Limb (tissue), 2 donors: Measurements from ENCODE around the gene SLC35F4.
"Not testable (repeated sequence)": the region's sequence is repeated elsewhere in the genome, so short reads cannot be mapped to it uniquely, and the experiment has no call there.

Experiments
- DNase-seq, 2 donors: peaks; one replicate each; pipeline ENCODE4 v3.0.0-alpha.2; 2016; ENCODE audit errors: extremely low spot score in 2 of 2

SLC35F4 gene

DNA sequence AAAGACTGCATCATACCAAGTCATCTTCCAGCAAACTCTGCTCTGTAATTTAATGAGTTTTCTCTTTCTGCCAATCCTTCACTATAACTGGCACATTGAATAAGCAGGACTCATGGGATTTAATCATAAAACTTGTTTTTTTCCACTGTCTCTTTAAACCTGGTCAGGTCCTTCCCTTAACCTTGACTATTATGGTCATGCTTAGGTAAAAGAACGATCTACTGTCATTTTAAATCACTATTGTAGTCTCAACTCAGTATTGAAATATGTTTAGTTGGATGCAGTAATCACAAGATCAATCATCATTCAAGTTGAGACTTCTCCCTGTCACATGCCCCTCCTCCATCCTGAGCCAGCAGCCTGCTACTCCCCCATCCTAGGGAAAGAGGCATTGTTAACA, 56.1 kb downstream of the SLC35F4 start:
- no peak for DNase-seq

DNA sequence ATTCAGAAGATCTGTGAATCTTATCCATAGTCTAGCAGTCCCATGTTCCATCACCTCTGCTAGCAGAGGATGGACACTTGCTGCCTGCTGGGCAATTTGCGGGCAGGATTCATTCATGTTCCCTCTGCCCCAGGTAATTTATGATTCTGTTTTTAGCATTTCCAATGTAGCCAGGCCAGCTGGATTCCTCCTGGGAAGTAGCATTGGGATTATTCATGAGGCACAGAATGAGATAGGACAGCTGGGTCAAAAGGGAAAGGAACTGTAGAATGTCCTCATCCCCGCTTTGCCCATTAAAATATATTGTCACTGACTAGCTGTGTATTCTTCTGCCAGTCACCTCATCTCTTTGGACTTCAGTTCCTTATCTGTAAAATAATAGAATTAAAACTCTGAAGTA, 68.7 kb downstream of the SLC35F4 start:
- DNase-seq = no peak

DNA sequence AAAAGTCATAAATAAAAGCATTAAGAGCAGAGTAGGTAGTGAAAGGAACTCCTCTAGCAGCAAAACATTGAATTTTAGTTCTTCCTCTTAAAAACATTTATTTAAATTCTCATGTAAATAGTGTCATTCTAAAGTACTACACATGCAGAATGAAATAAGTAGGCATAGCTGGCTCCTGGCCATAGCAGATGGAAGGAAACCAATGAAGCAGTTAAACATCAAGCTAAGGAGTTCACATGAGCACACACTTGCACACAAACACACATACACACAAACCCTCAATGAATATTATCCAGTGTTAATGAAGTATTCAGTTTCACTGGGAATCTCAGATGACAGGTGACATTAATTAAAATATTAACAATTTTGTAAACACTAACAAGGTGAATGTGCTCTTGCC, 69.3 kb downstream of the SLC35F4 start:
- no peak for DNase-seq

DNA sequence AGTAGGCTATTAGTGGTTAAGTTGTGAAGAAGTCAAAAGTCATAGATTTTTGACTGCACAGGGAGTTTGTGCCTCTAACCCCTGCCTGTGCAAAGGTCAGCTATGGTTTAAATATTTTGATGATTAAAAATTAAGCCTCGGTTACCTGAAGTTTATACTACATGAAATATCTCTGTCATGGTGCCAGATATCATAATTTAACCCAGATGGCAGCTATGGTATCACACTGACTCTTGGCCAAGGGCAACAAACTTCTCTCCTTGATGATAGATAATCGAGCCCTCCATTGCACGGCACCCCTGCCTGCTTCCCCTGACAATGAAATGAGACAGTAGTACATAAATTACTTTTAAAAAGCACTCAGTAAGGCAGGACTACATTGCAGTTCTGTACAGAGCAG, 80.8 kb downstream of the SLC35F4 start:
- no peak for DNase-seq

DNA sequence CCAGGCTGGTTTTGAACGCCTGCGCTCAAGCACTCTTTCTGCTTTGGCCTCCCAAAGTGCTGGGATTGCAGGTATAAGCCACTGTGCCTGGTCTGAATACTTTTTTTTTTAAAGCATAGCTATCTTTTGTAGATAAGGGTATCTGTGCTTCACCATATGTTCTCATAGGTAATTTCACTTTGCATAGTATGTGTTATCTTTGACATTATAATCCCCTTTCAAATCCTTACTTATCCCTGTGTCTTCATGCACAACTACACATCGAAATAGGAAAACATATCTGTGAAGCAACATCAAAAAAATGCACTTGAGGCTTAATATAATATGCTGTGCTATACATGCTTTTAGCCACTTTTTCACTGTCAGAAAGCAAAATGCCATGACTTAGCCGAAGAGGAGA, 94.1 kb downstream of the SLC35F4 start:
- DNase-seq = no peak

DNA sequence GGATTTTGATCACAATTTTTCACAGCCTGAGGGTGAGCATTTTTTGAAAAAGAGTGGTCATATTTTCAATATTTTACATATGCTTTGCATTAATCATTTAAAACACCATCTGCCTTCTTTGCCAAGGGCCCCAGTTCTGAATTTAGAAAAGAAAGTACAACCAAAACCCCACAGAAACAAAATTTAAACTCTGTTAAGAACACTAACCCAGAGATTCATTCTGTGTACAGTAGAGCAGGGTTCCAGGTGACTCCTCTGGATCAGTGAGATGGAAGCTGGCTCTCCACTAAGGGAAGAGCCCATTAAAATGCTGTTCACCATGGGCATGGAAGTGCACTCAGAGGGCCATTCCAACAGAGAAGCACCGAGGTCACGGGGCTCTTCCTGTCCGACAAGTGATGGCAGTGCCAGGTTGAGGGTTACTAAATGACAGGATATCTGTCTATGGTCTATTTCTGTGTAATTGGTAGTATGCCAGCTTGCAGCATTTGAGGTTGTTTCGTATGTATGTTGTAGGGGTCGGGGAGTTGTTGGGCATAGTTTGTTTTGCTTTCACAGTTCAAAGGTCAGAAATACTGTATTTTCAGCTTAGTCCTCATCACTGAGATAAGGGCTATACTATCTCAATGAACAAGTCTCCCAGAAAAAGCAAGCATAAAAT, 95.9 kb downstream of the SLC35F4 start:
- DNase-seq = no peak

DNA sequence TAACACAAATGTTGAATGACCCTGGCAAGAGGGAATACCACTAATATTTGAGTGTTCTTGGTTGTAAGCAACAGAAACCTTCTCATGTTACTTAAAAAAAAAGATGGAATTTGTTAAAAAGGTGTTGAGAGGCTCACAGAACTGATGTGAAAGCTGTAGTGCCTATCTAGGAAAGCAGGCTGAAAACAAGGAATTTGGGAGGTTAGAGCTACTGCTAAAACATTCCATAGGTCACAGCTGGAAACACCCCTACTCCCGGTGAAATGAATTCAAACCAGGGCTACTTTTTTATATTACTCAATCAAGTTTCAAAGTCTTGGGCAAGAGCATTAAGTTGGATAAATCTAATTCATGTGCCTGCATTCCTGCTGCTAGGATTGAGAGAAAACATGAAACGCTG, 104.1 kb downstream of the SLC35F4 start:
- no peak for DNase-seq

DNA sequence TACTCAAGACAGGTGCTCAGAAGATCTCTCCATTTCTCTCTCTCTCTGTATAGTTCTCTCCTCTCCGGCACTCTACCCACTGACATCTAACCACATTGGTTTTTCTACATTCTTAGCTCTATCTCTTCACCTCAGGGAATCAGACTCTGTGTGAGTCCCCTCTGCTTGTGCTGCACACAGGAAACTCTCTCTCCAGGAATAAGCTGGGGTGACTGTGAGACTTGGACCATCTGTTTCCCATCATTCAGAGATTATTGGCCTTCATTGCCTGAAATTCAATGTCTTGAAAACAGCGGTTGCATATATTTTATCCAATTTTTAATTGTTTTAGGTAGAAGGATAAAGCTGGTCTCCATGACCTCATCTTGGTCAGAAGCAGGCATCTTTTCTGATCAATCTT, 105.0 kb downstream of the SLC35F4 start:
- DNase-seq = no peak

DNA sequence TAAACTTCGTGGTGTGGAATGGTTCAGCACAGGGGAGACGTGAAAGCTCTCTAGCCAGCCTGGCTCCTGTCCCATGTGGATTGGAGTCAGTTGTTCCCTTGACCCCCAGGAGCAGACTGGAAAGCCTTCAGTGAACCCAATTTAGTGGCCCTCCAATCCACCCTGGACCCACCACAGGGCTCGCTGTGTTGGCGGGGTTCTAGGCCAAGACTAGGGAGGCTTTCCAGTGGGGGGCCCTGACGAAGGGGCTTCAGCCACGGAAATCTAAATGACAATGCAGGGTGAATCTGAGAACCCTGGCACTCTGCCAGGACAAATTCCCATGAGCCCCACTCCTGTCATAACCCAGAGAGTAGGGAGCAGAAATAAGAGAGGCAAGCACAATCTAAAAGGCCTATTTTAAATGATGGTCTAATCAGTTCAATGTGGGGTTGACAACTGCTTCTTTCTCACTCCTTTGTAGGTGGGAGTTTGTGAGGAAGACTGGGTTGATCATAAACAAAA, 110.8 kb downstream of the SLC35F4 start:
- peak in 1 of 2 donors; percentile 47 for DNase-seq

DNA sequence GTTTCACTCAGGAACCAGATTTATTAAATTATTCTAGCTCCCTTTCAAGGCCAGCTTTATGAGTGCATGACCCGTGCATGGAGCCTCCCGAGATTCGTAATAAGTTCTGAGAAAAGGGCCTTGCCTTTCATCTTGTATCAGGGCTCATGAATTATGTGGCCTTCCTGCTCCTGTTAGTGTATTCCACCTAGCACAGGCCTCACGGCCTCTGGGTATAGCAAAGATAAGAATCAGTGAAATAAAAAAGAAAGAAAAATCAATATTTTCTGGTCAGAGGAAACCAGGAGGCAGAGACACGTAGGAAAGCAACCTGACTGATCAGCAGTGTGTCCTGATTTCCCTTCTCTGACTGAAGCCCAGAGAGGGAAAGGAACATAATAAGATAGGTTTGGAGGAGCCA, 111.4 kb downstream of the SLC35F4 start:
- no peak for DNase-seq

DNA sequence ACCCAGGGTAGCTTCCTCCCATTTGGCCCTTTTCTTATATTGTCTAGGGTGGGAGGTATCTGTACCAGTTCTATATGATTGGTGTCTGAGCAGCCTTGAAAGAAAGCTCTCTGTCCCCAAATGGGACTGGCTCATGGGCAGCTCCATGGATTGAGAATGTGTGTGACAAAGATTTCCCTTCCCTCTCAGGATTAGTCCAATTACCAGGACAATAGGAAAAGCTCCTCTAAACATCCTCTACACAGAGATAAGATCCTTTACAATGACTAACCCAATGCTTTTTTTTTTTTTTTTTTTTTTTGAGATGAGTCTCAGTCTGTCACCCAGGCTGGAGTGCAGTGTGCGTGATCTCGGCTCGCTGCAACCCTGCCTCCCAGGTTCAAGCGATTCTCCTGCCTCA, 112.1 kb downstream of the SLC35F4 start:
- no peak for DNase-seq

DNA sequence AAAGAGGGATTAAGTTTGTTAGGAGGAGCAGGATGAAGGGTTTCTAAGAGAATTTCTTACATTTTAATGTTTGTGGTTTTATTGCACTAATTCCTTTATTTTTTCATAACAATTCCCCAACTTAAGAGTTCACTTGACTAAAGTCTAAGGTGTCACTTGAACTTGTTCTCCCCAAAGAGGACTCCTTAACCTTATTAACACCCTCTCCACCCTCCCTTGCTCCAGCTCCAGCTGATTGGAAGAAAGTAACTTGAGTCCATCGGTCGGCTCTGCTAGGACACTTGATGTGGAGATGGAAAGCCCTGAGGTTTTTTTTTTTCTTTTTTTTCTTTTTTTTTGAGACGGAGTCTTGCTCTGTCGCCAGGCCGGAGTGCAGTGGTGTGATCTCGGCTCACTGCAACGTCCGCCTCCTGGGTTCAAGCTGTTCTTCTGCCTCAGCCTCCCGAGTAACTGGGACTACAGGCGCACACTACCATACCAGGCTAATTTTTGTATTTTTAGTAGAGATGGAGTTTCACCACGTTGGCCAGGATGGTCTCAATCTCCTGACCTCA, 113.7 kb downstream of the SLC35F4 start:
- DNase-seq = not testable (repeated sequence)

DNA sequence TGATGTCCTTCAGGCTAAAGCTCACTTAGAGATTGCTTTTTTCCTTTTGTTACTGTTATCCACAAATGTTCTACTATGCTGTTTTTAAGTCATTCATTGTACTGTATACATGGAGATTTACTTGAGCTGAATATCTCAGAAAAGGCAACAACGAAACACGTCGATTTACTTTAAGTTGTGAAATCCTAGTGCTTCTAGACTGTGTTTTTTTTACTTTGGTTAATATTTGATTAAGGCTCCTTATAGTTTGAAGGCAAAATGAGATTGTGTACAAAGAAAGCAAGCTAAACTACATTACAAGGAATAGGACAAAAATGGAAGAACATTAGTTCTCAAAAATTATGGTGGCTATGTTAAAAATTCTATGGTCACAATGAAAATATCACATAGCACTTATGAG, 114.5 kb downstream of the SLC35F4 start:
- DNase-seq = no peak

DNA sequence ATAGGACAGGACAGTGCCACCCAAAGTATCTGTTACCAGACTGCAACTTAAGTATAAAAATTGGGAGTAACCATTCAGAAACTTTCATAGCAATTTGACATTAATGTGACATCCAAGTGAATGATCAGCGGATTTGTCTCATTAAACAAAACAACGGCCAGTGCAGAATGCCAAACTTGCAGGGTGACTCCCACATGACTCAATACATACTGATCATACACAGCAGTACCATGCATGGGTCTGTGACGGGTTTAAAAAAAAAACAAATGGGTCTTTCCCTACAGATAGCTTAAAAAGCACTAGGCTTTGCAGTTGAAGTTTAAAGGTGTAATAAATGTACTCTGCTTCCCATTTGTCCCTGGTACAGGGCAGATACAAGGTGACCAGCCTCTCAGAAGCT, 116.6 kb downstream of the SLC35F4 start:
- DNase-seq = no peak

DNA sequence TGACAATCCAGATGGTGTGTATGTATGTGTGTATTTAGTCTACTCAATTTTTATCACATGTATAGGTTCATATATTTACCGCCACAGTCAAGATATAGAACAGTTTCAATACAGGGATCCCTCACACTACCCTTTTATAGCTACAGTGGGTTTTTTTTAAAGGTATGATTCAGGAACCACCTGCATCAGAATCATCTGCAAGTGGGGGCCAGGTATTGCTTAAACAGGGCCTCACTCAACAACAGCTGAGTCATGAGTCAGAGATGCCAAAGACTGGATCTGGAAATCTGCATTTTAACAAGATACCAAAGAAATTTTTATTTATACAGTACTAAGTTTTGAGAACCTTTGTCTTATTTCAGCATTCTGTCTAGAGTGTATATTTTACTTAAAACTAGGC, 117.6 kb downstream of the SLC35F4 start:
- DNase-seq = no peak

DNA sequence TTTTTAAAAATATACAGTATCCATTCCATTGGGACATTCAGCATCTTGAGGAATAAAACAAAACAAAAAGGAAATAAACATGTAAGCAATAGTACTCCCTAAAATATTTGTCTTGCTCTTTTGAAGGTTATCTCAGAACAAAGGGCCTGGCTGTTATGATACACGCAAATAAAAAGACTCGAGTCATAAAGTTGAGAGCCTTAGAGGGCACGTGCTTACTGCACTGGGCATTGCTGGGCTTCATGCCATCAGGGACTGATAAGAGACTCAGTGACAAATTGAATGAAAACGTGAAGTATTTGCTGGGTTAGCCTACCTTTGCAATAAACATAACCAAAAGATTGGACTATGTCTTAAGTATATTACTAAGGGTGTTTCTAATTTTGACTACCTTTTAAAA, 118.9 kb downstream of the SLC35F4 start:
- DNase-seq = no peak

DNA sequence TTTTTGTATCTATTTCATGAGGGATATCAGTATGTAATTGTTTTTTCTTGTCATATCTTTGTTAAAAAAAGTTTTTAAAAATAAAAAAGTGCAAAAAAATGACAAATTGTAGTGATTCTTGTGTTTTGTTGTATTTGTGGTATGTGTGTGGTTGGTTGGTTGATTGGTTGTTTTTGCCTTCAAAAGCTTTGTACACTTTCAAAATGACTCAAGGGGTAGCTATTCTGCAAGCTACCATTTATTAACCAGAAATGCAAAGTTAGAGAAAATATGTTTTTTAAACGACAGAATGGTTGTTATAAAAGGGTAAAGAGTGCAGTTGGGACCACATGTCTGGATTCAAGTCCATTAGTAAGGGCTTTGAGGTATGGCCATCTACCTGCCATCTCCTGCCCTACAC, 119.3 kb downstream of the SLC35F4 start:
- no peak for DNase-seq

DNA sequence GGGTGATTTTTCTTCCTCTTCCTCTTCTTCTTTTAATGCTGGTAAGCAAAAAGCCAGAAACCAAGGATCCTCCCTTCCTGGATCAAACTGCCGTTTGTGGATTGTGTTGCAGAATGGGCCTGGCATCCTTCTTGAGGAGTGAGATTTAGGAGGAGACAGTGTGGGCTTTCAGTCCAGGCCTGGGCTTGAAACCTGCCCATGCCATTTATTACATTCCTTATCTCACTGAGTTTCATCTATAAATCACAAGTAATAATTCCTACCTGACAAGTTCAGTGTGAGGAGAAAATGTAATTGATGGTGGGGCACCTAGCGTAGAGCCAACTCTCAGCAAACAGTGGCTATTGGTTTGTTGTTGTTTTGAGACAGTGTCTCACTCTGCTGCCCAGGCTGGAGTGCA, 126.4 kb downstream of the SLC35F4 start:
- no peak for DNase-seq

DNA sequence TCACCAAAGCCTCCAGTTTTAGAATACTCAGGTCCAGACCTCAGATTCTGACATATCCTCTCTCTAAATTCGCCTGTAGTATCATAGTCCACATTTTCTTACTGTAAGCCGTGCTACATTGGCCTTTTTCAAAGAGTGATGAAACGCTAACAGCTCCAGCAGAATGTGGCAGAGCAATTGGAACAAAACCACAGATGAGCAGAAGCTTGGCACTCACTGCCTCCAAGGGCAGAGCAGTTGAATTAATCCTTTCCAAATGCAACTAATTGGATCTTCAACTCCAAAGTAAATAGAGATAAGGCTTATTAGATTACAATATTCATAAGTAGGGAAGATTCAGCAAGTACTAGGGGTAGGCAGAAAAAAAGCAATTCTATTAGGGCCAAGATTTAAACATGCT, 128.3 kb downstream of the SLC35F4 start:
- no peak for DNase-seq

DNA sequence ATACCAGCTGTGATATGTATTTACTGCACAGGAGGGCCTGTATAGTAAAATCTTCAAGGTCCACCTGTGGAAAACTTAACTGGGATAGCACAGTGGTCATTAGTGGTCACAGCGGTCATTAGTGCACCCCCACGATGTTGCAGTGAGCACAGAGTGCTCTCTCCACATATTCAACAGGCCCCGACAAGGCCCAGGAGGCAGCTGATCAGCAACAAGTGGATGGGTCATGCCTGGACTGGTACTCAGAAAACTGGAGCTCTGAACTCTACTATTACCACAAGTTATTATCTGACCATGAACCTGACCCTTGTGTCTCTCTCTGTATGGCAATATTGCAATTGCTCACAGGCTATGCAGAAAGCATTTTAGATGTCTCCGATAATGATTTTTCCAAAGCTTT, 129.5 kb downstream of the SLC35F4 start:
- no peak for DNase-seq

DNA sequence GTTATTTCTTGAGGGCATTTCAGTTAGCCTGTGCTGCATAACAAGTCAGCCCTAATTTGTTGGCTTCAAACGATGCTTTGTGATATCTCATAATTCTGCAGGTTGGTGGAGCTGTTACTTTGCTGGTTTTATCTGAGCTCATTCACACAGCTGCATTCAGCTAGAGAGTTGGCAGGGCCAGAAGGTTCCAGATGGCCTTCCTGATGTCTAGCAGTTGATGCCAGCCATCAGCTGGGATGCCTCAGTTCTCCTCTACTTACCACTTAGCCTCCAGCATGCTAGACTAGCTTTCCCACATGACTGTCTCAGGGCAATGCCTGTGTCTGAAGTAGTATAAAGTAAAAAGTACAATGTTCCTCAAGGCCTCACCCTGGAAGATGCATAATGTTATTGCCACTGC, 130.6 kb downstream of the SLC35F4 start:
- DNase-seq = no peak

DNA sequence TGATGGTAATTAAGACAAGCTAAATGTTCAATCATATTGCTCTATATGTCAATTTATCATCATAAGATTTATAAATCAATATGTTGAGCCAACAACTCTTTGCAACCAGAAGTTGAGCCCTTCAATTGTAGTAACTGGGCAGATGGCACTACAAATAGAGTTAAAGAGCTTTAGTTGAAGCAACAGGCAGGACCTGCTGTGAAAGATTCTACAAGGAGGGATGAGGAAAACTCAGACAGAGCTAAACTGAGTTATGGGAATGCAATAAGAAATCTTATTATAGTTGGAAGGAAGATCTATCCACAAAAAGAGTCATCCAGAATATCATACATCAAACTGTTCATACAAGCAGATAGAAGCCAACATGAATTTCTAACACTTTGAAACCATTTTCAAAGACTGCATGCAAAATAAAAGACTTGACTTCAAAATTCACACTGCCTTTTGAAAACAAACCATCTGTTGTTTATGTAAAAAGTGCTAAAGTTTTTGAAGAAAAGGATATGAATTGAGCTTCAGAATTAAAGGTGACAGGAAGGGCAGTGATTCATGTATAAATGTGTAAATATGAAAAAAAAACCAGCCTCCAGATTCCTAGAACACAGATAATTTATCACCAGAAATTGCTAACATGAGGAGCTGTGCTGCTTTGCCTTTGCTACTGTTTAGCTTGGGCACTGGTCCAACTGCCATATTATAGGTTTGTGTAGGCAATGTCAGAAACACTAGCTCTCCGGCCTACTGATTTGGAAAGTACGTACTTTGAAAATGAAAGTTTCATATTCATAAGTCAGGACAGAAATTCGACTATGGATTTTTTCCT, 133.2 kb downstream of the SLC35F4 start:
- DNase-seq = peak; percentile 29 to 43
